Testis (tissue), 3 donors: ENCODE measurements around the gene WFIKKN2. TPM values are rescaled to one million over a fixed set of nuclear protein-coding genes. Genes with fewer than 3 reads are reported as not detected.

Source experiments
- DNase-seq: peaks from one replicate; pipeline ENCODE4 v3.0.0-alpha.2; 2019
- H3K27ac ChIP-seq, 2 donors: fragments of 200-600 bp; sonication (generic); one replicate each; pipeline ENCODE4 v1.5.1; 2019
- H3K27me3 ChIP-seq: fragments of 200-600 bp; sonication (generic); one replicate; pipeline ENCODE4 v1.5.1; 2019
- H3K36me3 ChIP-seq: fragments of 200-600 bp; sonication (generic); one replicate; pipeline ENCODE4 v1.5.1; 2017; ENCODE audit warnings: low read depth; ENCODE audit errors: missing control alignments
- H3K4me1 ChIP-seq: fragments of 200-600 bp; sonication (generic); one replicate; pipeline ENCODE4 v1.5.1; 2019
- H3K4me3 ChIP-seq, 2 donors: fragments of 200-600 bp; sonication (generic); one replicate each; pipeline ENCODE4 v1.5.1; 2017 to 2019
- H3K9me3 ChIP-seq: fragments of 200-600 bp; sonication (generic); one replicate; pipeline ENCODE4 v1.5.1; 2017
- CTCF ChIP-seq, 3 experiments: fragments of 450-650 bp in 2 of 3; fragments of 200-600 bp in 1 of 3; sonication (generic) in 1 of 3; IDR thresholded peaks; one replicate each; pipeline ENCODE4 v1.5.1; 2016 to 2019; ENCODE audit warnings: antibody characterized with exemption in 3 of 3, mild to moderate bottlenecking in 2 of 3, moderate library complexity in 1 of 3
- POLR2A ChIP-seq: fragments of 450-650 bp; IDR thresholded peaks from one replicate; pipeline ENCODE4 v1.6.1; 2017; ENCODE audit warnings: antibody characterized with exemption, mild to moderate bottlenecking, moderate library complexity
- WGBS, 2 donors: methylation state at CpG; one replicate each; pipeline ENCODE4 v1.1.5; 2018; 5-methylcytosine and 5-hydroxymethylcytosine counted together
- intact Hi-C: fragments of 100-400 bp; cut with DNase I; formaldehyde crosslinking; loops from one replicate; pipeline ENCODE4 v1.15.1; 2023; ENCODE audit warnings: low total_unique reads
- polyA plus RNA-seq: library from polyadenylated mRNA; stranded (reverse); fragments of 350-450 nt; fragmentation: Illumina TruSeq; extraction: RNeasy Lipid Tissue Mini Kit (QIAGEN cat#74804); gene quantifications from one replicate; pipeline ENCODE4 v1.2.3, GENCODE V29; 2014; ENCODE audit warnings: low read depth, low replicate concordance; ENCODE audit not compliant: insufficient read depth
- total RNA-seq, 2 donors: library from RNA; depleted of rRNA; stranded (reverse); fragments of >200 nt; gene quantifications; one replicate each; pipeline ENCODE4 v1.2.3, GENCODE V29; 2016

Gene WFIKKN2
- total and polyA plus RNA-seq, 3 donors from 2014 or later: 3.7 to 7.3 (median 6.8) TPM

DNA sequence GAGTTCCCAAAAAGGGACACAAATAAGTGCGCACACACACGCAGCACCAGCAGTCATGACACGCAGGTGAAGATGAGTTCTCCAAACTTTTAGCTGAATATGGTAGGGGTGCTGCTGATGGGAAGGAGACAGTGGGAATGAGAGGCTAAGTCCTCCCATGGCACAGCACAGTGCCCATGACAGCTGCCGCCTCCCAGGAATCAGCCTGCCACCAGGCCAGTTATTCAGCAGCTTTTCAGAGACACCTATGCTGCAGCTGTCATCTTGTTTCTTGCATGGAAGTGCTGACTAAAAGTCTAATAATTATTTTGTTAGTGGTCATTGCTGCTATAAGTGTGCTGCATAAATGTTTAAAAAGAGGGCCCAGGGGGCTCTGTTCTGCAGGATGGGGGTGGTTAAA lies 12.2 kb downstream of the WFIKKN2 start:
- TF ChIP-seq POLR2A (no peak), CTCF (IDR thresholded peaks at IDR 0.05) (no peak)
- Histone ChIP-seq H3K27me3 (no peaks in the 10 kb centered on the region), H3K9me3 (no peaks in the 10 kb centered on the region), H3K36me3 (no peaks in the 10 kb centered on the region), H3K27ac (no peak overlapping the region), H3K4me3 (no peak overlapping the region), H3K4me1 (no peaks in the 10 kb centered on the region)
- 96 to 97% methylated on average over 4 of the region's 4 CpGs for WGBS, 2 donors
- intact Hi-C loops: no loop called here
- no peak for DNase-seq

GRCh38 chr17:50848039-50848438 lies 12.7 kb downstream of the WFIKKN2 start:
- no peaks in the 10 kb centered on the region for H3K36me3 ChIP-seq
- no peak overlapping the region for H3K4me3 ChIP-seq
- no peak for DNase-seq
- no peak for TF ChIP-seq POLR2A
- no peak for TF ChIP-seq CTCF (IDR thresholded peaks at IDR 0.05)
- no peaks in the 10 kb centered on the region for H3K27me3 ChIP-seq
- intact Hi-C loops: no loop called here
- H3K4me1 ChIP-seq: no peaks in the 10 kb centered on the region
- H3K27ac ChIP-seq: no peak overlapping the region
- WGBS, 2 donors: 93 to 94% methylated on average over 3 of the region's 3 CpGs
- no peaks in the 10 kb centered on the region for H3K9me3 ChIP-seq

GRCh38 chr17:50848711-50849110 lies 13.3 kb downstream of the WFIKKN2 start:
- intact Hi-C loops: no loop called here
- no peak overlapping the region for H3K27ac ChIP-seq
- no peaks in the 10 kb centered on the region for H3K9me3 ChIP-seq
- no peaks in the 10 kb centered on the region for H3K36me3 ChIP-seq
- H3K4me1 ChIP-seq: no peaks in the 10 kb centered on the region
- TF ChIP-seq POLR2A (no peak), CTCF (IDR thresholded peaks at IDR 0.05) (no peak)
- no peak for DNase-seq
- no peaks in the 10 kb centered on the region for H3K27me3 ChIP-seq
- H3K4me3 ChIP-seq: no peak overlapping the region
- WGBS, 2 donors: 72 to 78% methylated on average over 2 of the region's 2 CpGs

DNA sequence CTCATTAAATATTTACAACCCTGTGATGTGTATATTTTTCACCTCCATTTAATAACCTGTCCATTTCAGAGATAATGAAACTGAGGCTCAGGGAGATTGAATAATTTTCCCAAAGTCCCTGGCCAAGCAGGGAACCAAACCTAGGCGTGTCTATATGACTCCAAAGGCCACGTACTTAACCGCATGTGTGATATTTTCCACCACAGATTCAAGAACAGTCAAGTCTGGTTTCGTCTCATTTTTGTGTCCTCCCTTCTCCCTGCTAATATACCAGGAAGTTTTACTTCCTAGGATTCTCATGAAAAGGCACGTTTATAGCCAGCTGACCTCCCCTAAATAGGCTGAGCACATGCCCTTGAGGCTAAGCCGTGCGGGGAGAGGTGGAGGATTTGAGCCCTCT lies 15.3 kb downstream of the WFIKKN2 start:
- H3K4me1 ChIP-seq: no peaks in the 10 kb centered on the region
- H3K4me3 ChIP-seq: no peak overlapping the region
- intact Hi-C loops: no loop called here
- H3K36me3 ChIP-seq: no peaks in the 10 kb centered on the region
- H3K9me3 ChIP-seq: no peaks in the 10 kb centered on the region
- H3K27ac ChIP-seq: no peak overlapping the region
- TF ChIP-seq CTCF (IDR thresholded peaks at IDR 0.05) (no peak), POLR2A (no peak)
- H3K27me3 ChIP-seq: no peaks in the 10 kb centered on the region
- no peak for DNase-seq
- 77 to 86% methylated on average over 7 of the region's 7 CpGs for WGBS, 2 donors

GRCh38 chr17:50853015-50853615 lies 17.7 kb downstream of the WFIKKN2 start:
- Histone ChIP-seq H3K4me1 (no peaks in the 10 kb centered on the region), H3K36me3 (no peaks in the 10 kb centered on the region), H3K27ac (no peak overlapping the region), H3K4me3 (no peak overlapping the region), H3K9me3 (no peaks in the 10 kb centered on the region), H3K27me3 (no peaks in the 10 kb centered on the region)
- intact Hi-C loops: no loop called here
- 80 to 83% methylated on average over 6 of the region's 6 CpGs for WGBS, 2 donors
- DNase-seq: no peak
- TF ChIP-seq CTCF (IDR thresholded peaks at IDR 0.05) (no peak), POLR2A (no peak)
